ENCODE results near the gene ACTRT3. TPM values are rescaled to one million over a fixed set of nuclear protein-coding genes. Genes with fewer than 3 reads are reported as not detected.
A peak's percentile ranks its signal among the peaks of the same experiment; 100 is the strongest.

The ACTRT3 gene
- total and polyA plus RNA-seq, 2 of the 13 experiments (the other 11 are each of a cell fraction or from before 2014, with no cell fraction given): 0.42 to 0.97 TPM

- TF ChIP-seq ZNF142 (CRISPR knock-in tag; IDR thresholded peaks at IDR 0.05) (no peak), ZNF33B (CRISPR knock-in tag; IDR thresholded peaks at IDR 0.05) (no peak), HNF4A (CRISPR knock-in tag; IDR thresholded peaks at IDR 0.05) (peak; percentile 48), ZNF251 (CRISPR knock-in tag; IDR thresholded peaks at IDR 0.05) (no peak), ZMYM4 (CRISPR knock-in tag; IDR thresholded peaks at IDR 0.05) (peak; percentile 63), ZNF879 (CRISPR knock-in tag; IDR thresholded peaks at IDR 0.05) (no peak), ZSCAN21 (CRISPR knock-in tag; IDR thresholded peaks at IDR 0.05; ENCODE audit: borderline replicate concordance) (no peak), ZNF512B (CRISPR knock-in tag; IDR thresholded peaks at IDR 0.05; ENCODE audit: borderline replicate concordance) (no peak), ZNF256 (CRISPR knock-in tag; conservative IDR thresholded peaks at IDR 0.05) (no peak), ATM (IDR thresholded peaks at IDR 0.05; ENCODE audit: borderline replicate concordance) (no peak), ZNF687 (CRISPR knock-in tag; IDR thresholded peaks at IDR 0.05) (peak; percentile 75), DMAP1 (CRISPR knock-in tag; IDR thresholded peaks at IDR 0.05) (peak; percentile 52; the same call in 1 of the 2 replicates), CHD4 (IDR thresholded peaks at IDR 0.05; ENCODE audit: borderline replicate concordance, low read length) (no peak), KLF15 (CRISPR knock-in tag; IDR thresholded peaks at IDR 0.05; ENCODE audit: borderline replicate concordance) (0 out of 2 replicates have a peak, but pooled peaks have one; percentile 48)
Measured at GRCh38 chr3:169769287-169770181, at the start of gene ACTRT3 (continued).
